ENCODE data around the gene HOXA4. TPM values are rescaled to one million over a fixed set of nuclear protein-coding genes. Genes with fewer than 3 reads are reported as not detected.
A peak's percentile ranks its signal among the peaks of the same experiment; 100 is the strongest.

Gene HOXA4
- total and polyA plus RNA-seq, 10 of the 15 experiments (the other 5 are each of a cell fraction or from before 2014, with no cell fraction given): 0.07 TPM; not detected in 9

DNA sequence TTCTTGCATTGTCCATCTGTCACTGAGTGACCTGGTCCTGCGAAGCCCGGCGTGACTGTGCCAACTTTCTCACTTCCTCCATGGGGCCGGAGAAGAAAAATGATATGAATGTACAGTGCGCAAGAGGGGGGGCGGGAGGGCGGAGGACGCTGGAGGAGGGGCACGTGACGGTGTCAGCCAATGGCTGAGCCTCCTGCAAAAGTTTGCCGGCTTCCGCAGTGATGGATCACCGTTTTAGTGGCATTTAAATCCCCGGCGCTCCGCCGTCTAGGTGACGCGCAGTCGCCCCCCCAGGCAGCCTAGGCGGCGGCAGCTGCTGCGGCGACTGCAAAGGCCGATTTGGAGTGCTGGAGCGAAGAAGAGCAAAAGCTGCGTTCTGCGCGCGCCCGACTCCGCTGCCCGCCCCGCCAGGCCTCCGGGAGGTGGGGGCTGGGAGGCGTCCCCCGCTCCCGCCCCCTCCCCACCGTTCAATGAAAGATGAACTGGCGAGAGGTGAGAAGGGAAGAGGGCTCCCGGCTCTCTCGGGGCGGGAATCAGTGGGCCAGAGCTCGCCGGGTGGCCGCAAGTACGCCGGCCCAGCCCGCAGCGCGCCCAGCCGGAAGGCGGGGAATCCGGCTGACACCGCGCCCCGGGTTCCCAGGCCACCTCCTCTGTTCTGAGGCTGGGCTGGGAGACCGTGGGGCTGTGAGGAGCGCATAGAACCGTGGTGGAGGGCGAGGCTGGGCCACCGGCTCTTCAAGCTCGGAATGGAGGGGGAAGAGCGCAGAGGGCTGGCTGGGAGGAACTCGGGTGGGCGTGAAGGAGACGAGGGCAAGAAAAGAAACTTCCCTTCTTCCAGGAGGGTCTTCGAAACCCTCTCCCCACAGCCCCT is 34.4 kb downstream of the HOXA4 start, which contains the start of gene HOXA1 (continued):
- TF ChIP-seq, protein P1, sequence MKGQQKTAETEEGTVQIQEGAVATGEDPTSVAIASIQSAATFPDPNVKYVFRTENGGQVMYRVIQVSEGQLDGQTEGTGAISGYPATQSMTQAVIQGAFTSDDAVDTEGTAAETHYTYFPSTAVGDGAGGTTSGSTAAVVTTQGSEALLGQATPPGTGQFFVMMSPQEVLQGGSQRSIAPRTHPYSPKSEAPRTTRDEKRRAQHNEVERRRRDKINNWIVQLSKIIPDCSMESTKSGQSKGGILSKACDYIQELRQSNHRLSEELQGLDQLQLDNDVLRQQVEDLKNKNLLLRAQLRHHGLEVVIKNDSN (IDR thresholded peaks at IDR 0.05; ENCODE audit: borderline replicate concordance, extremely low read length, insufficient read depth, low read depth, low read length): peak; percentile 91
- TF ChIP-seq ETV6 (conservative IDR thresholded peaks at IDR 0.05 in 1 of 2, IDR thresholded peaks at IDR 0.05 in 1 of 2; ENCODE audit: borderline replicate concordance in 1 of 2, low read depth in 1 of 2) (no peak), NFIC (IDR thresholded peaks at IDR 0.05; ENCODE audit: low read depth, low read length) (no peak), SUPT20H (IDR thresholded peaks at IDR 0.05; ENCODE audit: borderline replicate concordance, control insufficient read depth, low read depth, low read length) (no peak), POU2F2 (IDR thresholded peaks at IDR 0.05; ENCODE audit: borderline replicate concordance, low read depth, low read length) (no peak), POLR2AphosphoS5 (IDR thresholded peaks at IDR 0.05; ENCODE audit: low read length) (peak; percentile 41; the same call in 1 of the 2 replicates), ZBED1 (IDR thresholded peaks at IDR 0.05; ENCODE audit: borderline replicate concordance) (no peak), PAX5 (IDR thresholded peaks at IDR 0.05; ENCODE audit: borderline replicate concordance, low read depth, low read length) (no peak), CHD2 (IDR thresholded peaks at IDR 0.05; ENCODE audit: borderline replicate concordance, low read depth, low read length) (no peak), HDAC6 (IDR thresholded peaks at IDR 0.05; ENCODE audit: unreplicated experiment) (peak; percentile 39), STAT1 (conservative IDR thresholded peaks at IDR 0.05) (no peak), HDGF (IDR thresholded peaks at IDR 0.05) (no peak), ZNF622 (IDR thresholded peaks at IDR 0.05) (no peak), IKZF1 (conservative IDR thresholded peaks at IDR 0.05) (no peak; the same call in 1 of the 2 replicates), RBBP5 (conservative IDR thresholded peaks at IDR 0.05) (no peak), SMAD1 (IDR thresholded peaks at IDR 0.05; ENCODE audit: low read depth, partially characterized antibody) (no peak)
- TF ChIP-seq, protein P2, sequence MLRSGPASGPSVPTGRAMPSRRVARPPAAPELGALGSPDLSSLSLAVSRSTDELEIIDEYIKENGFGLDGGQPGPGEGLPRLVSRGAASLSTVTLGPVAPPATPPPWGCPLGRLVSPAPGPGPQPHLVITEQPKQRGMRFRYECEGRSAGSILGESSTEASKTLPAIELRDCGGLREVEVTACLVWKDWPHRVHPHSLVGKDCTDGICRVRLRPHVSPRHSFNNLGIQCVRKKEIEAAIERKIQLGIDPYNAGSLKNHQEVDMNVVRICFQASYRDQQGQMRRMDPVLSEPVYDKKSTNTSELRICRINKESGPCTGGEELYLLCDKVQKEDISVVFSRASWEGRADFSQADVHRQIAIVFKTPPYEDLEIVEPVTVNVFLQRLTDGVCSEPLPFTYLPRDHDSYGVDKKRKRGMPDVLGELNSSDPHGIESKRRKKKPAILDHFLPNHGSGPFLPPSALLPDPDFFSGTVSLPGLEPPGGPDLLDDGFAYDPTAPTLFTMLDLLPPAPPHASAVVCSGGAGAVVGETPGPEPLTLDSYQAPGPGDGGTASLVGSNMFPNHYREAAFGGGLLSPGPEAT (IDR thresholded peaks at IDR 0.05; ENCODE audit: low read depth): no peak
- TF ChIP-seq, protein P3, sequence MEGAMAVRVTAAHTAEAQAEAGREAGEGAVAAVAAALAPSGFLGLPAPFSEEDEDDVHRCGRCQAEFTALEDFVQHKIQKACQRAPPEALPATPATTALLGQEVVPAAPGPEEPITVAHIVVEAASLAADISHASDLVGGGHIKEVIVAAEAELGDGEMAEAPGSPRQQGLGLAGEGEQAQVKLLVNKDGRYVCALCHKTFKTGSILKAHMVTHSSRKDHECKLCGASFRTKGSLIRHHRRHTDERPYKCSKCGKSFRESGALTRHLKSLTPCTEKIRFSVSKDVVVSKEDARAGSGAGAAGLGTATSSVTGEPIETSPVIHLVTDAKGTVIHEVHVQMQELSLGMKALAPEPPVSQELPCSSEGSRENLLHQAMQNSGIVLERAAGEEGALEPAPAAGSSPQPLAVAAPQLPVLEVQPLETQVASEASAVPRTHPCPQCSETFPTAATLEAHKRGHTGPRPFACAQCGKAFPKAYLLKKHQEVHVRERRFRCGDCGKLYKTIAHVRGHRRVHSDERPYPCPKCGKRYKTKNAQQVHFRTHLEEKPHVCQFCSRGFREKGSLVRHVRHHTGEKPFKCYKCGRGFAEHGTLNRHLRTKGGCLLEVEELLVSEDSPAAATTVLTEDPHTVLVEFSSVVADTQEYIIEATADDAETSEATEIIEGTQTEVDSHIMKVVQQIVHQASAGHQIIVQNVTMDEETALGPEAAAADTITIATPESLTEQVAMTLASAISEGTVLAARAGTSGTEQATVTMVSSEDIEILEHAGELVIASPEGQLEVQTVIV (IDR thresholded peaks at IDR 0.05; ENCODE audit: borderline replicate concordance, partially characterized antibody): no peak
- TF ChIP-seq, protein P4, sequence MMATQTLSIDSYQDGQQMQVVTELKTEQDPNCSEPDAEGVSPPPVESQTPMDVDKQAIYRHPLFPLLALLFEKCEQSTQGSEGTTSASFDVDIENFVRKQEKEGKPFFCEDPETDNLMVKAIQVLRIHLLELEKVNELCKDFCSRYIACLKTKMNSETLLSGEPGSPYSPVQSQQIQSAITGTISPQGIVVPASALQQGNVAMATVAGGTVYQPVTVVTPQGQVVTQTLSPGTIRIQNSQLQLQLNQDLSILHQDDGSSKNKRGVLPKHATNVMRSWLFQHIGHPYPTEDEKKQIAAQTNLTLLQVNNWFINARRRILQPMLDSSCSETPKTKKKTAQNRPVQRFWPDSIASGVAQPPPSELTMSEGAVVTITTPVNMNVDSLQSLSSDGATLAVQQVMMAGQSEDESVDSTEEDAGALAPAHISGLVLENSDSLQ (IDR thresholded peaks at IDR 0.05): peak; percentile 67; the same call in 1 of the 2 replicates
- TF ChIP-seq, protein P5, sequence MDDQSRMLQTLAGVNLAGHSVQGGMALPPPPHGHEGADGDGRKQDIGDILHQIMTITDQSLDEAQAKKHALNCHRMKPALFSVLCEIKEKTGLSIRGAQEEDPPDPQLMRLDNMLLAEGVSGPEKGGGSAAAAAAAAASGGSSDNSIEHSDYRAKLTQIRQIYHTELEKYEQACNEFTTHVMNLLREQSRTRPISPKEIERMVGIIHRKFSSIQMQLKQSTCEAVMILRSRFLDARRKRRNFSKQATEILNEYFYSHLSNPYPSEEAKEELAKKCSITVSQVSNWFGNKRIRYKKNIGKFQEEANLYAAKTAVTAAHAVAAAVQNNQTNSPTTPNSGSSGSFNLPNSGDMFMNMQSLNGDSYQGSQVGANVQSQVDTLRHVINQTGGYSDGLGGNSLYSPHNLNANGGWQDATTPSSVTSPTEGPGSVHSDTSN (IDR thresholded peaks at IDR 0.05; ENCODE audit: insufficient replicate concordance, low read depth, low read length): peak; percentile 72
